ENCODE measurements around the gene PSMF1. TPM values are rescaled to one million over a fixed set of nuclear protein-coding genes. Genes with fewer than 3 reads are reported as not detected.

The PSMF1 gene
- total and polyA plus RNA-seq, 7 experiments from 2014 or later: 88.7 to 157 (median 116) TPM

DNA sequence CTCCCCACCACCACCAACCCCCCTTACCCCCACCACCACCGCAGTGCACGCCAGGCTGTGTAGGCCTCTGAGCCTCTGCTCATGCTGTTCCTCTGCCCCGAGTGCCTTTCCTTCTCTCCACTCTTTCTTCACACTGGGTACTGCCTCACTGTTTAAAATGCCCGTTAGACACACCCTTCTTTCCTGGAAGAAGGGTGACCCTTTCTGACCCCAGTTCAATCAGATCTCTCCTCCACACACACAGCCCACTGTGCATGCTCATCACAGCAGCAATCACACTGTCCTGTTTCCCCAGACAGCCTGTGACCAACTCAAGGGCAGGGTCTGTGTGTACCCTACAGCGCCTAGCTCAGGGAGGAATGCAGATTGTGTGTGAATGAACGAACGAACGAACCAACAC is 56.4 kb downstream of the PSMF1 start:
- H3K36me3 Mint-ChIP-seq: peaks cover 7 to 51% (median 33%) of the 10 kb centered on the region in 5 donors
- Histone ChIP-seq H3K4me3 (ENCODE audit: low read length) (no peak overlapping the region), H3K27me3 (ENCODE audit: control insufficient read depth in 2 of 2, insufficient read depth in 2 of 2, low read length in 2 of 2) (no peaks in the 10 kb centered on the region), H3K4me1 (ENCODE audit: control insufficient read depth in 2 of 2, insufficient read depth in 2 of 2, low read length in 2 of 2) (no peaks in the 10 kb centered on the region), H3K36me3 (ENCODE audit: control insufficient read depth in 2 of 3, insufficient read depth in 3 of 3, low read length in 3 of 3) (peaks cover 0 to 58% (median 7%) of the 10 kb centered on the region in 3 experiments), H3K27ac (ENCODE audit: low read depth, low read length) (no peak overlapping the region), H3K9me3 (ENCODE audit: control insufficient read depth in 2 of 3, low read length in 3 of 3) (no peaks in the 10 kb centered on the region)
- H3K4me3 Mint-ChIP-seq: no peak overlapping the region
- DNase-seq (no peak), ATAC-seq (no peak)
- intact Hi-C loops (cut with micrococcal nuclease): no loop called here
- no peak overlapping the region for H3K27ac Mint-ChIP-seq
- peaks cover 0 to 2% (median 0%) of the 10 kb centered on the region in 7 donors for H3K4me1 Mint-ChIP-seq
- ChIA-PET CTCF (no interaction called here), POLR2A (no interaction called here)
- H3K9me3 Mint-ChIP-seq: no peaks in the 10 kb centered on the region
- H3K27me3 Mint-ChIP-seq: no peaks in the 10 kb centered on the region

DNA sequence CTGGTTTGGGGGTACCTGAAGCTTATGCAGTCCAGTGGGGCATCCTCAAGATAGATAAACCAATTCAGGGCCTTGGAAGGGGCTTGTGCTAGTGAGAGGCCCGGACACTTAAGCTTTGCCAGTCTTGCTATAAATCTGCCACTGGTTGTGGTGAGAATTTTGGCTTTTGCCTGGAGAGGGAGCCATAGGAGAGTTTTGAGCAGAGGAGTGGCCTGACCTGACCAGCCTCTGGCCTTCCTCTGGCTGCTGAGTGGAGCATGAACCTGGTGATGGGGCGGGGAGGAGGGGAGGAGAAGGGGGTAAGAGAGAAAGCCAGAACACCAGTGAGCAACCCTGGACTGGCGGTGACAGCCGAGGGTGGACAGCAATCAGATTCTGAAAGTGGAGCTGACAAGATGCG is 59.3 kb downstream of the PSMF1 start:
- Mint-ChIP-seq H3K27ac (peak overlapping the region in 1 of 9 donors; percentile 47), H3K36me3 (peaks cover 4 to 27% (median 14%) of the 10 kb centered on the region in 5 donors), H3K27me3 (peaks cover 0 to 5% (median 0%) of the 10 kb centered on the region in 5 donors), H3K9me3 (no peaks in the 10 kb centered on the region), H3K4me1 (no peaks in the 10 kb centered on the region), H3K4me3 (no peak overlapping the region)
- CTCF ChIA-PET: no interaction called here
- Histone ChIP-seq H3K9me3 (ENCODE audit: control insufficient read depth in 2 of 3, low read length in 3 of 3) (no peaks in the 10 kb centered on the region), H3K36me3 (ENCODE audit: control insufficient read depth in 2 of 3, insufficient read depth in 3 of 3, low read length in 3 of 3) (peaks cover 0 to 29% (median 0%) of the 10 kb centered on the region in 3 experiments), H3K27me3 (ENCODE audit: control insufficient read depth in 2 of 2, insufficient read depth in 2 of 2, low read length in 2 of 2) (no peaks in the 10 kb centered on the region), H3K4me3 (ENCODE audit: low read length) (no peak overlapping the region), H3K27ac (ENCODE audit: low read depth, low read length) (no peak overlapping the region), H3K4me1 (ENCODE audit: control insufficient read depth in 2 of 2, insufficient read depth in 2 of 2, low read length in 2 of 2) (no peaks in the 10 kb centered on the region)
- ATAC-seq (no peak), DNase-seq (no peak)
- intact Hi-C loops (cut with micrococcal nuclease): no loop called here
- POLR2A ChIA-PET: no interaction called here

DNA sequence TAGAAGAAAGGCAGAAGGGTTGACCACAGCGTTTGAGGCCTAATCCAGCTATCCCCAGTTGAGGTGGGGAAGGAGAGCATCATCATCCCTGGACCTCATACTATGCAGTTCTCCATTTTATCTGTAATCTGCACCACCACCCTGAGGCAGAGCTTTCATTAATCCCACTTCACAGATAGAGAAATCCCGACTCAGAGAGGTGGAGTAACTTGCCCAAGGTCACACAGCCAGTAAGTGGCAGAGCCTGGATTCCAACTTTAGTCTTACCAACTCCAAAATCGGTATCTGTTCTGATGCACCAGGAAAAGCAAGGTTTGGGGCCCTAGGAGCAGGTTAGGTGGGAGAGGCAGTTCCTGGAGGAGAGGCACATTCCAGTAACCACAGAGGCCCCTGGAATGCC is 59.7 kb downstream of the PSMF1 start:
- Mint-ChIP-seq H3K27me3 (peaks cover 0 to 9% (median 4%) of the 10 kb centered on the region in 5 donors), H3K4me1 (no peaks in the 10 kb centered on the region), H3K9me3 (no peaks in the 10 kb centered on the region), H3K36me3 (peaks cover 4 to 22% (median 10%) of the 10 kb centered on the region in 5 donors), H3K4me3 (no peak overlapping the region), H3K27ac (no peak overlapping the region)
- intact Hi-C loops (cut with micrococcal nuclease): no loop called here
- DNase-seq: no peak
- ChIA-PET CTCF (no interaction called here), POLR2A (no interaction called here)
- no peak overlapping the region for H3K27ac ChIP-seq (ENCODE audit: low read depth, low read length)
- no peak overlapping the region for H3K4me3 ChIP-seq (ENCODE audit: low read length)
- no peaks in the 10 kb centered on the region for H3K9me3 ChIP-seq (ENCODE audit: control insufficient read depth in 2 of 3, low read length in 3 of 3)
- ATAC-seq: no peak
- no peaks in the 10 kb centered on the region for H3K27me3 ChIP-seq (ENCODE audit: control insufficient read depth in 2 of 2, insufficient read depth in 2 of 2, low read length in 2 of 2)
- H3K4me1 ChIP-seq (ENCODE audit: control insufficient read depth in 2 of 2, insufficient read depth in 2 of 2, low read length in 2 of 2): no peaks in the 10 kb centered on the region
- H3K36me3 ChIP-seq (ENCODE audit: control insufficient read depth in 2 of 3, insufficient read depth in 3 of 3, low read length in 3 of 3): peaks cover 0 to 25% (median 0%) of the 10 kb centered on the region in 3 experiments

DNA sequence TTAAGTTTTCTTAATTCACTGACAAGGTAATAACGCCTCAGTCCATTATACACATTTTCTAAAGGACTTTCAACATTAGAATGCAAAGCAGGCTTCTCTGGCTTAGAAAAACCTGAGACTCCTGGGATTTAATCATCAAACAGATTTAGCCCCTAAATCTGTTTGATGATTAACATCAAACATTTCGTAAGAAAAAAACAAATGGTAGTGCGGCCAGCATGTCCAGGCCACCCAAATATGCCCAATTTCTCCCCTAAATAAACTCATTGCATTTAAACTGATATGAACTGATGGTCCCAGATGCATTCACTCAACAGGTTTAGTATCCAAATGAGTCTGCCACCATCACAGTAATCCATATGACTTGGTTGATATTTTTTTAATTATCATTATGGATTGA is 60.2 kb downstream of the PSMF1 start:
- H3K36me3 Mint-ChIP-seq: peaks cover 4 to 18% (median 5%) of the 10 kb centered on the region in 5 donors
- Histone ChIP-seq H3K36me3 (ENCODE audit: control insufficient read depth in 2 of 3, insufficient read depth in 3 of 3, low read length in 3 of 3) (peaks cover 0 to 20% (median 0%) of the 10 kb centered on the region in 3 experiments), H3K4me3 (ENCODE audit: low read length) (no peak overlapping the region), H3K27me3 (ENCODE audit: control insufficient read depth in 2 of 2, insufficient read depth in 2 of 2, low read length in 2 of 2) (no peaks in the 10 kb centered on the region), H3K27ac (ENCODE audit: low read depth, low read length) (no peak overlapping the region), H3K9me3 (ENCODE audit: control insufficient read depth in 2 of 3, low read length in 3 of 3) (no peaks in the 10 kb centered on the region), H3K4me1 (ENCODE audit: control insufficient read depth in 2 of 2, insufficient read depth in 2 of 2, low read length in 2 of 2) (no peaks in the 10 kb centered on the region)
- peaks cover 0 to 4% (median 0%) of the 10 kb centered on the region in 7 donors for H3K4me1 Mint-ChIP-seq
- CTCF ChIA-PET: interaction anchor here (0.6 to 0.7 kb wide), 2 partner anchors 9 to 34 kb away, joined by 3 read pairs; no protein-coding TSS in a partner anchor
- H3K9me3 Mint-ChIP-seq: no peaks in the 10 kb centered on the region
- intact Hi-C loops (cut with micrococcal nuclease): no loop called here
- ATAC-seq: no peak
- no peak for DNase-seq
- H3K4me3 Mint-ChIP-seq: no peak overlapping the region
- H3K27me3 Mint-ChIP-seq: peaks cover 3 to 14% (median 9%) of the 10 kb centered on the region in 5 donors
- POLR2A ChIA-PET: interaction anchor here (0.7 kb wide), 1 partner anchor 54 kb away, joined by 4 read pairs; no protein-coding TSS in a partner anchor
- H3K27ac Mint-ChIP-seq: no peak overlapping the region

DNA sequence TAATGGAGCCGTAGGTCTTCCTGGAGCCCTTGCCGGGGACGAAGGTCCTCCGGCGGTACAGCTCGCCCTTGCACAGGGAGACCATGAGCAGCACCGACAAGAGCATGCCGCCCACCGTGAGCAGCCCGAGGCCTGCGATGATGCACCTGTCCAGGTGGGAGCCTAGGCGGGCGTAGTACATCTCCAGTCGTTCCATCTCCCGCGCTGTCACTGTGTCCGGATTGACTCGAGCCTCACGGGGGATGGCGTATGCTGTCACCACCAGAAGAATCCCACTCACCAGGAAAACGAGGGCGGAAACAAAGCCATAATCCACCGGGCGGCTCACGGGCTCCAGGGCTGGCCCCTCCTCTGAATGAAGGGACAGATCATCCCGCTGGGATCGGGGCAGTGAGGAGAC is 62.5 kb downstream of the PSMF1 start:
- CTCF ChIA-PET: no interaction called here
- H3K27ac Mint-ChIP-seq: no peak overlapping the region
- intact Hi-C loops (cut with micrococcal nuclease): no loop called here

DNA sequence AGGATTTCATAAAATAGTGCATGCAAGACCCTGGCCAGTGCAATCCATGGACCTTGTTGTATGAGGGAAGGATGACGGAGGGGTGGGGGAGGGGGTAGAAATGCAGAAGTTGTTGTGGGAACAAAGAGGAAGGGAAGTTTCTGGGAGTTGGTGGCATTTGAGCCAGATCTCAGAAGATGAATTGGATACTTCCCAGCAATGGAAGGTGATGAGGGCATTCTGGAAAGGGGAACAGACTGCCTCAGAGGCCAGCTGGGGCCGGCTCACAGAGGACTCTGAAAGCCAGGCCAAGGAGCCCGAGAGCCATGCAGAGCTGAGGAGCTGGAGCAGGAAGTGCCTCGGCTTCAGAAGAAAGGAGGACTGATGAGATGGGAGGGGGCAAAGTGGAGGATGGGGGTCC is 63.7 kb downstream of the PSMF1 start:
- no peak for ATAC-seq
- no peak overlapping the region for H3K4me3 ChIP-seq (ENCODE audit: low read length)
- no peaks in the 10 kb centered on the region for H3K4me1 ChIP-seq (ENCODE audit: control insufficient read depth in 2 of 2, insufficient read depth in 2 of 2, low read length in 2 of 2)
- Mint-ChIP-seq H3K36me3 (peaks cover 0 to 5% (median 0%) of the 10 kb centered on the region in 5 donors), H3K4me1 (peaks cover 7 to 13% (median 11%) of the 10 kb centered on the region in 7 donors), H3K27ac (no peak overlapping the region), H3K27me3 (peaks cover 14 to 32% (median 25%) of the 10 kb centered on the region in 5 donors), H3K4me3 (no peak overlapping the region), H3K9me3 (no peaks in the 10 kb centered on the region)
- intact Hi-C loops (cut with micrococcal nuclease): no loop called here
- no peak for DNase-seq
- no peaks in the 10 kb centered on the region for H3K36me3 ChIP-seq (ENCODE audit: control insufficient read depth in 2 of 3, insufficient read depth in 3 of 3, low read length in 3 of 3)
- no peaks in the 10 kb centered on the region for H3K9me3 ChIP-seq (ENCODE audit: control insufficient read depth in 2 of 3, low read length in 3 of 3)
- no peak overlapping the region for H3K27ac ChIP-seq (ENCODE audit: low read depth, low read length)
- H3K27me3 ChIP-seq (ENCODE audit: control insufficient read depth in 2 of 2, insufficient read depth in 2 of 2, low read length in 2 of 2): peaks cover 0 to 1% of the 10 kb centered on the region in 2 donors
- POLR2A ChIA-PET: no interaction called here
- CTCF ChIA-PET: no interaction called here

More for the DNA sequence above, 62.5 kb downstream of the PSMF1 start:
- Histone ChIP-seq H3K9me3 (ENCODE audit: control insufficient read depth in 2 of 3, low read length in 3 of 3) (no peaks in the 10 kb centered on the region), H3K36me3 (ENCODE audit: control insufficient read depth in 2 of 3, insufficient read depth in 3 of 3, low read length in 3 of 3) (peaks cover 0 to 4% (median 0%) of the 10 kb centered on the region in 3 experiments), H3K27ac (ENCODE audit: low read depth, low read length) (no peak overlapping the region), H3K4me1 (ENCODE audit: control insufficient read depth in 2 of 2, insufficient read depth in 2 of 2, low read length in 2 of 2) (no peaks in the 10 kb centered on the region), H3K4me3 (ENCODE audit: low read length) (no peak overlapping the region), H3K27me3 (ENCODE audit: control insufficient read depth in 2 of 2, insufficient read depth in 2 of 2, low read length in 2 of 2) (no peaks in the 10 kb centered on the region)
- Mint-ChIP-seq H3K4me1 (peaks cover 7 to 10% (median 9%) of the 10 kb centered on the region in 7 donors), H3K9me3 (no peaks in the 10 kb centered on the region), H3K4me3 (no peak overlapping the region), H3K36me3 (peaks cover 0 to 7% (median 5%) of the 10 kb centered on the region in 5 donors), H3K27me3 (peaks cover 14 to 27% (median 21%) of the 10 kb centered on the region in 5 donors)
- DNase-seq (no peak), ATAC-seq (no peak)
- POLR2A ChIA-PET: no interaction called here

DNA sequence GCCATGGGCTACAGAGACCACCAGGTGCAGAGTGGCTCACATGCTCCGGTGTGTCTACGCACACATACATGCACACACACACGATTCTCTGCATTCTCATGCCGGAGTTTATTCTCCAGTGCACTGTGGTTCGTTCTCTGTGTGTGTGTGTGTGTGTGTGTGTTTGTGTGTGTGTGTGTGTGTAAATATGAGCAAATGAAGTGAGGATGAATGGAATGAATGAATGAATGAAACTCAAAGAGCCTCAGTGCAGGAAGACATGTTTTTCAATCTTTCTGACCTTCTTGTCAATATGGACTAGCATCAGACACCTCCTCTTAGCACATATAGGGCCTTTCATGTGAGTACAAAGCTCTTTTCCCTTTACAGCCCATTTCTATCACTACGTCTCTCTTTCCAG is 64.8 kb downstream of the PSMF1 start:
- POLR2A ChIA-PET: no interaction called here
- intact Hi-C loops (cut with micrococcal nuclease): no loop called here

More for the DNA sequence above, 64.8 kb downstream of the PSMF1 start:
- Mint-ChIP-seq H3K27me3 (peaks cover 14 to 32% (median 25%) of the 10 kb centered on the region in 5 donors), H3K36me3 (peaks cover 0 to 5% (median 0%) of the 10 kb centered on the region in 5 donors), H3K27ac (no peak overlapping the region), H3K9me3 (no peaks in the 10 kb centered on the region), H3K4me1 (peaks cover 7 to 13% (median 11%) of the 10 kb centered on the region in 7 donors), H3K4me3 (peak overlapping the region in 4 of 10 donors; percentile 11 to 59 (median 41))
- Histone ChIP-seq H3K36me3 (ENCODE audit: control insufficient read depth in 2 of 3, insufficient read depth in 3 of 3, low read length in 3 of 3) (no peaks in the 10 kb centered on the region), H3K9me3 (ENCODE audit: control insufficient read depth in 2 of 3, low read length in 3 of 3) (no peaks in the 10 kb centered on the region), H3K27ac (ENCODE audit: low read depth, low read length) (no peak overlapping the region), H3K4me3 (ENCODE audit: low read length) (no peak overlapping the region), H3K4me1 (ENCODE audit: control insufficient read depth in 2 of 2, insufficient read depth in 2 of 2, low read length in 2 of 2) (no peaks in the 10 kb centered on the region), H3K27me3 (ENCODE audit: control insufficient read depth in 2 of 2, insufficient read depth in 2 of 2, low read length in 2 of 2) (peaks cover 0 to 3% of the 10 kb centered on the region in 2 donors)
- ATAC-seq (no peak), DNase-seq (no peak)
- CTCF ChIA-PET: no interaction called here

All from naive thymus-derived CD4-positive, alpha-beta T cell (primary cell).